ENCODE results near the gene TRMT10A.

GRCh38 chr4:99552872-99553271 is 11.0 kb downstream of the TRMT10A start:
- no peak for TF ChIP-seq TP53 (CRISPR knock-in tag; IDR thresholded peaks at IDR 0.05)
- TF ChIP-seq, protein P1, sequence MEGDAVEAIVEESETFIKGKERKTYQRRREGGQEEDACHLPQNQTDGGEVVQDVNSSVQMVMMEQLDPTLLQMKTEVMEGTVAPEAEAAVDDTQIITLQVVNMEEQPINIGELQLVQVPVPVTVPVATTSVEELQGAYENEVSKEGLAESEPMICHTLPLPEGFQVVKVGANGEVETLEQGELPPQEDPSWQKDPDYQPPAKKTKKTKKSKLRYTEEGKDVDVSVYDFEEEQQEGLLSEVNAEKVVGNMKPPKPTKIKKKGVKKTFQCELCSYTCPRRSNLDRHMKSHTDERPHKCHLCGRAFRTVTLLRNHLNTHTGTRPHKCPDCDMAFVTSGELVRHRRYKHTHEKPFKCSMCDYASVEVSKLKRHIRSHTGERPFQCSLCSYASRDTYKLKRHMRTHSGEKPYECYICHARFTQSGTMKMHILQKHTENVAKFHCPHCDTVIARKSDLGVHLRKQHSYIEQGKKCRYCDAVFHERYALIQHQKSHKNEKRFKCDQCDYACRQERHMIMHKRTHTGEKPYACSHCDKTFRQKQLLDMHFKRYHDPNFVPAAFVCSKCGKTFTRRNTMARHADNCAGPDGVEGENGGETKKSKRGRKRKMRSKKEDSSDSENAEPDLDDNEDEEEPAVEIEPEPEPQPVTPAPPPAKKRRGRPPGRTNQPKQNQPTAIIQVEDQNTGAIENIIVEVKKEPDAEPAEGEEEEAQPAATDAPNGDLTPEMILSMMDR (IDR thresholded peaks at IDR 0.05): no peak
